Right hindlimb (tissue), 1 donor: ENCODE data around the gene TESK1.
"Not testable (repeated sequence)": the region's sequence is repeated elsewhere in the genome, so short reads cannot be mapped to it uniquely, and the experiment has no call there.

Experiments used
- DNase-seq: peaks from one replicate; pipeline ENCODE4 v3.0.0-alpha.2; 2018

The TESK1 gene

GRCh38 chr9:35583521-35583920 is 21.5 kb upstream of the TESK1 start:
- not testable (repeated sequence) for DNase-seq

DNA sequence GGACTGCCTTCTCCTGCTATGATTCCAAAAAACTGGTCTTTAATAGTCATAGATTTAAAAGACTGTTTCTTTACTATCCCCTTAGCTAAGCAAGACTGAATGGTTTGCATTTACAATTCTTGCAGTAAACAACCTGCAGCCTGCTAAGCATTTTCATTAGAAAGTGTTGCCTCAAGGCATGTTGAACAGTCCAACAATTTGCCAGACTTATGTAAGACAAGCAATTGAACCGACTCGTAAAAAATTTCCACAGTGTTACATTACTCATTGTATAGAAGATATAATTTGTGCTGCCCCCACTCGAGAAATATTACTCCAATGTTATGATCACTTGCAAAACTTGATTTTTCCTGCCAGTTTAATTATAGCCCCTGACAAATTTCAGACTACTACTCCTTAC is 20.4 kb upstream of the TESK1 start:
- not testable (repeated sequence) for DNase-seq

DNA sequence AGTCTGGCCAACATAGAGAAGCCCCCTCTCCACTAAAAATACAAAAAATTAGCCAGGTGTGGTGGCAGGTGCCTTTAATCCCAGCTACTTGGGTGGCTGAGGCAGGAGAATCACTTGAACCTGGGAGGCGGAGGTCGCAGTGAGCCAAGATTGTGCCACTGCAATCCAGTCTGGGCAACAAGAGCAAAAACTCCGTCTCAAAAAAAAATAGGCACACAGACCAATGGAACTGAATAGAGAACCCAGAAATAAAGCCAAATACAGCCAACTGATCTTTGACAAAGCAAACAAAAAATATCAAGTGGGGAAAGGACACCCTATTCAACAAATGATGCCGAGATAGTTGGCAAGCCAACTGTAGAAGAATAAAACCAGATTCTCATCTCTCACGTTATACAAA is 16.6 kb upstream of the TESK1 start:
- DNase-seq = not testable (repeated sequence)

GRCh38 chr9:35593581-35593980 is 11.5 kb upstream of the TESK1 start:
- no peak for DNase-seq

GRCh38 chr9:35594471-35594870 is 10.6 kb upstream of the TESK1 start:
- no peak for DNase-seq

- not testable (repeated sequence) for DNase-seq
These were observed 8.2 kb upstream of the TESK1 start for GRCh38 chr9:35596907-35597306.

GRCh38 chr9:35598866-35599590 is 6.0 kb upstream of the TESK1 start:
- no peak for DNase-seq

GRCh38 chr9:35599763-35600604 is 5.1 kb upstream of the TESK1 start:
- no peak for DNase-seq

DNA sequence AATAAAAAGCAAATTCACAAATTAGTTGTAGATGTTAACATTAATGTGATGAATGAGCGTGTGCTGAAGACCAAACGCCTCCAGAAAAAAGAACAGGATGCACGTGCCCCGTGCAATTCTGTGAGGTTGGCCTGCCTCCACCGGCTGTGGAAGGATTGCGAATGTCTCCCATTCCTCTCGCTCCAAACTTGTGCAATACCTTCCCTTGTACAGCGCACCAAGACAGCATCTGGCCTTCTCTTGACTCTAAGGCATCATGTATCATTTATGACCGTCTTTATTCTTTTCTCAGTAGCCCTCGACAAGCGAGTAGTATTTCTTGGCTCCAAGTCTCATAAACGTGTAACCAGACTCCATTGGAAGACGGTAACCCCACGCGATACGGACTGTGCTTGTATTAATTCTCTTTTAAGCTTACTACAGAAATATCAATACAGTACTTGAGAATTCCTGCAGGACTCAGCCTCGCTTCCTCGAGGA is 1.5 kb upstream of the TESK1 start:
- peak; percentile 73 for DNase-seq

GRCh38 chr9:35603986-35604577 is 980 bp upstream of the TESK1 start:
- DNase-seq = peak; percentile 100

GRCh38 chr9:35605351-35606137 is 482 bp downstream of the TESK1 start:
- peak; percentile 37 for DNase-seq

GRCh38 chr9:35606138-35606504 is 1.1 kb downstream of the TESK1 start:
- no peak for DNase-seq

GRCh38 chr9:35606726-35607125 is 1.7 kb downstream of the TESK1 start:
- DNase-seq = no peak

- no peak for DNase-seq
These were observed 3.2 kb downstream of the TESK1 start for GRCh38 chr9:35608221-35608620.

GRCh38 chr9:35609001-35609819 is 4.1 kb downstream of the TESK1 start:
- DNase-seq = peak; percentile 82

GRCh38 chr9:35609820-35610163 is 4.7 kb downstream of the TESK1 start:
- DNase-seq = peak; percentile 31

DNA sequence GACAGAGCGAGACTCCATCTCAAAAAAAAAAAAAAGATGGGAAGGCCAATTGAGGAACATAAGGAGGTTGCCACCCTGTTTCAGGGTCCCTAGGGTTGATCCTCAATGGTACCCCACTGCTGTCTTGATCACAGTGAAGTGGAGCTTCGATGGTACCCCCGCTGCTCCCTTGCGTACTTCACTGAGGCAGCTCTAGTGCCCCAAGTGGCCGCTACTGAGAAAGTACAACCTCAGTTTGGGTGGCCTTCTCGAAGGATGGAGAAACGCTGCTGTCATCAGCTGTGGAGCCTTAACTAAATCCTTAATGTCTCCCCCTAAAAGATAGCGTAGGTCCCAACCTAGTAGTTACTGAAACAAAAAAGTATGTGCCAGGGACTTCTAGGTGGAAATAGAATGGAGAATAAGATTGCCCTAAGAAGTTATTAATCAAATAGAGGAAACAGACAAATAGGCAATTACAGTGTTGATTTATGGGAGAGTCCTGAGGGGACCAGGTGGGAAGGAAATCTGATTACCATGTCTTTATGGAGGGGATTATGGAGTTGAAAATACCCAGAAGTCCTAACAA is 6.3 kb downstream of the TESK1 start:
- peak; percentile 31 for DNase-seq

GRCh38 chr9:35612066-35612465 is 7.0 kb downstream of the TESK1 start:
- not testable (repeated sequence) for DNase-seq

- no peak for DNase-seq
These were observed 7.8 kb downstream of the TESK1 start for GRCh38 chr9:35612843-35613242.

GRCh38 chr9:35615981-35616680 is 11.1 kb downstream of the TESK1 start:
- no peak for DNase-seq
